Measurements from ENCODE around the gene MYO10.

Gene MYO10

DNA sequence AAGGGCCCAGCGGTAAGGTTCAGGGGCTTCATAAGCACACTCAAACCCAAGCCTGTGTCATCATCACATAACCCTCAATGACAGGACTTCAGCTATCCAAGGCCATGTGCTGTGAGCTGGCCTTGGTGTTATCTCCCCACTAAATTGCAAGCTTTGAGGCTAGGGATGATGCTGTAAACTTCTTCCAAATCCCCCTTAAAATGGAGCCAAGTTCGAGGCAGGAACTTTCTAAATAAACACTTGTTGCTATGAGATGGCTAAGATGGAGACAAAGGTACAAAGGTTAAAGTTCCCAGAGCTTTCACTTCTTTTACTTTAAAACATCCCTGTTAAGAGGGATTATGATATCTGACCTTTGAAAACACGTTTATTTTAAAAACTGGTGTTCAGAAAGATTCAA, 123.6 kb downstream of the MYO10 start:
- no peak for DNase-seq (ENCODE audit: low spot score)

DNA sequence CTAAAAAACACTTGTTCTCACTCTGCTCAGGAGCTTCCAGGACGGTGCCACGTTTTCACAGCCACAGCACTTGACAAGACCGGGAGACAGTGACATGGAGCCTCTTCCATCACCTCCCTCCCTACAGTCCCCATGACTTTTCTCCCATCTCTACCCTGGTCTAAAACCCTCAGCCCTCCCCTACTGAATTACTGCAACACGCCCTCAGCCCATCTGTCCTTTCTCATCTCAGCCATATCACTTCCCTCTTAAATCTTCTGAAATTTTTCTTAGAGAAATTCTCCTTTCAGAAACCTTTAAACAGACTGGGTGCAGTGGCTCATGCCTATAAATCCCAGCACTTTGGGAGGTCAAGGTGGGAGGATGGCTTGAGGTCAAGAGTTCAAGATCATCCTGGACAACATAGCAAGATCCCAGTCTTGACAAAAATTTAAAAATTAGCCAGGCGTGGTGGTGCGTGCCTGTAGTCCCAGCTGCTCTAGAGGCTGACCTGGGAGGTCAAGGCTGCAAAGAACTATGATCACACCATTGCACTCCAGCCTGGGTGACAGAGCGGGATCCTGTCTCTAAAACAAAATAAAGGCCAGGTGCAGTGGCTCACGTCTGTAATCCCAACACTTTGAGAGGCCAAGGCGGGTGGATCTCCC, 125.8 kb downstream of the MYO10 start:
- DNase-seq (ENCODE audit: low spot score) = no peak

DNA sequence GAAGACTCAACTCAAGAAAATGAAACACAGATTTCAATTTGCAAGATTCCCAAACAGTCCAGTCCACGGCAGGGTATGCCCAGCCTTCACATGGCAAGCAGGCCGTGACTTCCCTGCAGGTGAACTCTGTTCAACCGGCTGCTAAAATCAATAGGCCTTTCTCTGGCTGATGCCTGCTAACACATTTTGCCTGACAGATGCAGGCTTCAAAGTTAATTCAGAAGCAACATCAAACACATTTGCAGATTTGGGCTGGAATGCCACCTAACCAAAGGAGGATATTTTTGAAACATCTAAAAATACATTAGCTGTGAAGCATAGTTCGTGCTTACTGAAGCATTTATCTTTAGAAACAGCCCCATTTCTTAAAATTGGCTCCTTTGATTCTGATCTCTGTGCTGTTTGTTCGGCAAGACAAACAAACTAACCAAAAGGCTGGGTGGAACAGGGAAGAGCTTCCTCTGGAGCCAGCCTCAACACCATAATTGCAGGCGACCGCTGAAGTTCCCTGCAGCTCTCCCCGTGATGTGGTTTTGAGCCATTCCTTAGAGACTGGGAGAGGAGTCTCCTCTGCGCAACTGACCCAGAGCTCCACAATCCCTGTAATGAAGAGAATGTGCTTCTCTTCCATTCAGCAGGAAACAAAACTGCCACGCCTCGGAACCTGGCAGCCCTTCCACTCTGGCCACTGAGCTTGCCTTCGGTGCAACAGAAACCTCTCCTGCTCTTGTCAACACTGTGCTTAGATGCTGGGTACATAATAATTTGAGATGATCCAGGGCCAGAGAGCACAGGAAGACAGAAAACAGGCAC, 126.5 kb downstream of the MYO10 start:
- peak; percentile 97 for DNase-seq (ENCODE audit: low spot score)

DNA sequence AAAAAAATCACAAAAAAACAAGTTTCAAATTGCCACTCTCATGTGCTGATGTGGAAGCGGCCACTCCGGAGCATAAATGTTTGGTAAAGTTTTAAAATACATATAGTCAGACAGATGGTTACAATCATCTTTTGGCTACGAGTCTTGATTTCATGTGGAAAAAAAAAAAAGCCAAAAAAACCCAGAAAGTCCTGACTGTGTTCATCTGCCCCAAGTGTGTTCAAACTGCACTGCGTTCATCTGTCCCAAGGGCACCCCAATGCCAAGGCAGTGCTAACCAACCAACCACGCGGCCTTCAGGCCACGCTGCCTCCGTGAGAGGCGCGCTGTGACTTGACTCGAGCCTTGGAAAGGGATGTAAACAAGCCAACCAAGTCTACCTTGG, 127.1 kb downstream of the MYO10 start:
- no peak for DNase-seq (ENCODE audit: low spot score)

DNA sequence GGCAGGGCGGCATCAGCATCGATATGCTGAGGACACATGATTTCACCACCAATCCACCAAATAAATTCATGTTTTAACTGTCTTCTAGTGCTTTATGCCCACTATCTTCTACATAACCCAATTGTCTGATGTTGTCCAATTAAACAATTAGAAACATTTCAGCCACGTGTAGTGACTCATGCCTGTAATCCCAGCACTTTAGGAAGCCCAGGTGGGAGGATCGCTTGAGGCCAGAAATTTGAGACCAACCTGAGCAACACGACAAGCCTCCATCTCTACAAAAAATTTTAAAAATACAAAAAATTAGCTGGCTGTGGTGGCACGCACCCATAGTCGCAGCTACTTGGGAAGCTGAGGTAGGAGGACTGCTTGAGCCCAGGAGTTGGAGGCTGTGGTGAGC, 128.1 kb downstream of the MYO10 start:
- peak; percentile 39 for DNase-seq (ENCODE audit: low spot score)

DNA sequence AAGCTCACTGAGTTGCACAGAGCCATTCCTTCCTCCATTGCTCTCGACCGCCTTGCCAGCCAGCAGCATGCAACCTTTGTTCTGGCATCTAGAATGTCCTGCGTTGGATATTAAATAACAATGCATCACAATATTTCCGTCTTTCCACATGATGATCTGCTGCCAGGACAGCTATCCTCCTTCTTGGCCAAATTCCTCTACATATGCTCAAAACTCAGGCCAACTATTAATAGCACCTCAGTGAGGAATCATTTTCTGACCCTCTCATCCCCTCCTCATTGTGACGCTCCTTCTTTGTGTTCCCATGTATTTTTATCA, 128.6 kb downstream of the MYO10 start:
- no peak for DNase-seq (ENCODE audit: low spot score)

DNA sequence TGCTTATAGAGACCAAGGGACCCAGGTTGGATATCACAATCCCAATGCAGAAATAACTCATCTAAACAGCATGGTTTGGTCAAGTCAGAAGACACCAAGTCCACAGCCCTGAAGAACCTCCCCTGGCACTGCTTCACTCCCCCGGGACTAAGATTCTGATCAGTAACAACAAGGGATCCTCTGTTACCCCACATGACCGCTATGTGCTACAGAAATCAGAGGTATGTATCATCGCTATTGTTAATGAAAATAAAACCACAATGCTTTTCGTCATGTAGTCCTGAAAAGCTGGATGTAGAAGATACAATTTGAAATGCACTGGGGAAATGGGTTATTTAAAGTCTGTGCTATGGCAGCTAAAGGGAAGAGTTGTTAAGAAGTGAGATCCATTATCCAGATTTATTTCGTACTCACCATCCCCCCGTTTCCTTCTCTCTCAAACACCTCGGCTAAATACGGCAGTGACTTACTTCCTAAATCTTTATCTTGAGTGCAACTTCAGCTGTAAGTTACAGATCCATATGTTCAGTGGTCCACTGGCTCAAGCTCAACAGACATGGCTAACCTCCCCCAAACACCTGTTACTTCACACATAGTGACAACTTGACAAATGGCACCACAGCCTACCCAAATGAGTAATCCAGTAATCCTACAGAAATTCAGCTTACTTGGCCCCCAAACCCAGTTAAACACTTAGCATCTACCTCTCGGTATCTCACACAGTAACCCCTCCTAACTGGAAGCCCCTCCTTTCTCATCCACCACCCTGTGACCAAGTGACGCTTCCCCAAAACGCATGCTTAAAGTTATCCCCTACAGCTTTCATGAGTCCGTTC, 129.2 kb downstream of the MYO10 start:
- no peak for DNase-seq (ENCODE audit: low spot score)

DNA sequence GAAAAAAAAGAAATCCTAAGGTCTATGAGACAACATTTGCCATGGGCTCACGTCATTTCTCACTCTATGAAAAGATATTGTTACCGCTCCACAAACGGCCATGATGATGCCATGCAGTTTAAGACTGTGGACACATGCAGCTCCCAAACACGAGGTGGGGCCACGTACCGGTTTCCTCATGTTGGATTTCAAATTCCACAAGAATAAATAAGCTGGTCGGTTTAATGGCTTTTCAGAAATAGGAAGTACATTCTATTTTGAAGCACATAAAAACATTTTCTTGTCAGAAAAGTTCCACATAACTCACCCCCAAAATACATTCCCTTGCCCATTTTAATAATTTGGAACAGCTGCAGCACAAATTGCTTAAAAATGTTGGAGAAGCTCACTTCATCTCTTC, 130.6 kb downstream of the MYO10 start:
- no peak for DNase-seq (ENCODE audit: low spot score)

DNA sequence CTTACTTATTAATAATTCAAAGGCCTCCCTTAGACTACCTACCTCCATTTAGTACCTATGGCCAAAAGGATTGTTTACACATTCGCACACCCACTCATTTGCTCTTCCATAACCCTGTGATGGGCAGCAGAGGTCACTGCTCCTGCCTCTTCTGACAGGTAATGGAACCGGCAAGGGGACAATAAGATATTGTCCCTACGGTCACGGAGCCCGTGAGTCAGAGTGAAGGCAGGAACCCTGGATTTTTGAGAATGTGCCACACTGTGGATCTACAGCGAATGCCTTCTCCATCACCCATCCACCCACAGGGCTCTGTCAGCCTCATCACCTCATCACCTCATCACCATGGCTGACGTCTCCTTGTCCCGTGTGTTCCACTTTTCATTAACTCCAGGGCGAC, 132.3 kb downstream of the MYO10 start:
- DNase-seq (ENCODE audit: low spot score) = peak; percentile 86

DNA sequence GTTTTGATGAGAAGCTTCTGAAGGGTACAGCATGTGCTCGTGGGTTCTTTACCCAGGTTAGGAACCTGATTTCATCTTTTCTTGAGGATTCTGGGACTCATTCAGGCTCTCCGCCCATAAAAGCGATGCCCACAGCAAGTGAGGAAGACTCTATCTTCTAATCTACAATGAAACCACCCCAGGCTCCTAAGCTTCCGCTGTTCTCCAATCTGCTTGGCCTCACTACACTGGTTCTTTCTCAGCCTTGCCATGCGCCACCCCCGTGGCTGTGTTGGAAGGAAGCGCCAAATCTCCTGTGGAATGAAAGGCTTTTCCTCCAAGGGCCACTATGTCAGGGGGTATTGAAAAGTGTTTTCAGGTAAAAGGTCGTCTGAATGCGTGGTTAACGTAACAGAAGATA, 135.6 kb downstream of the MYO10 start:
- DNase-seq (ENCODE audit: low spot score) = no peak

DNA sequence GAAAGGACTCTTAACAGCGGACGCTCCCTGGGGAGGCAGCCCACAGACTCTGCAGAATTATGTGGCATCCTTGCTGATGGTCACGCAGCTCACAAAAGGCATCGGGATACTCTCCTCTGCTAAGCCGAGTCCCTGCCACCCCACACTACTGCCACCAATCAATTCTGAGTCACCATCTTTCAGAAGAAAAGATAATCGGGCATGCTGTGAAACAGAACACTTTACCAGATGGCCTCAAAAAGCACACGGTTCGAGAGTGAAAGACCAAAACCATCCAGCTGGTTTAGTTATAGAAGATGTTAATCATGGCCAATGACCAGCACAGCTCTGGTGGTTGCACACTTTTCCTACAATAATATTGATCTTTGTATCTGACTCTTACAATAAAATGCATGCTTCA, 136.3 kb downstream of the MYO10 start:
- no peak for DNase-seq (ENCODE audit: low spot score)

DNA sequence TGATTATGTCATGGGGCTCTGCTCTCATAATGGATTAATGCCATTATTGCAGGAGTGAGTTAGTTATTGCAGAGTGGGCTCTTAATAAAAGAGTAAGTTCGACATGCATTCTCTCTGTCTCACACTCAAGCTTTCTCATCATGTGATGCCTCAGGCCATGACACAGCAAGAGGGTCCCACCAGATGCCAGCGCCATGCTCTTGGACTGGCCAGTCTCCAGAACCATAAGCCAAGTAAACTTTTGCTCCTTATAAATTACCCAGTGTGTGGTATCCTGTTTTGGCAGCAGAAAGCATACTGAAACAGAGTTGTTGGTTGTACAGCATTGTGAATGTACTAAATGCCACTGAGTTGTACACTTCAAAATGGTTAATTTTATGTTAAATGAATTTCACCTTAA, 138.1 kb downstream of the MYO10 start:
- DNase-seq (ENCODE audit: low spot score) = no peak

DNA sequence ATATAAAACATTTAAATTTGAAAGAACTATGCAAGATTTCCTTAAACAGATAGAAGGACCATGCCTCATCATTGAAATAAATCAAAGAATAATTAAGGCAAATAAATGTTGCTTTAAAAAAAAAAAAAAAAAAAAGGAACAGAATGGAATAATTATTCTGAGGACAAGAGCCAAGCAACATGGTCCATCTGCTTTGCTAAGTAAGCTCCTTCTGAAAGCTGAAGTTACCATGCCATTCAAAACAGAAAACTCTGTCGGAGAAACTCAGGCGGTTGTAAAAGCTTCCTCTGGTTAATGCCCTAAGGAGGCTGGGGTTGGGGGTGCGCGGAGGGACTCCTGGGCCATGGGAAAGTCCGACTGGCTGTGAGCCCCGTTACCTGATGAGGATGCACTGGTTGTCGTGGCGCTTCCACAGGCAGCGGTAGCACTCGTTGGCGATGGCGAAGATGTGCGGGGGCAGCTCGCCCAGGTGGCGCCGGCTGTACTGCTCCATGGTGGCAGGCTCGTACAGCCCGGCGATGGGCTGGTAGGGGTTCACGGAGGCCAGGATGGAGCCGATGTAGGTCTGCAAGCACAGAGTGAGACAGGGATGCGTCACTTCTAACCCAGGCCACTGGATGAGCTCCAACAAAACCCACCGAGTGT, 141.7 kb downstream of the MYO10 start:
- DNase-seq (ENCODE audit: low spot score) = no peak

DNA sequence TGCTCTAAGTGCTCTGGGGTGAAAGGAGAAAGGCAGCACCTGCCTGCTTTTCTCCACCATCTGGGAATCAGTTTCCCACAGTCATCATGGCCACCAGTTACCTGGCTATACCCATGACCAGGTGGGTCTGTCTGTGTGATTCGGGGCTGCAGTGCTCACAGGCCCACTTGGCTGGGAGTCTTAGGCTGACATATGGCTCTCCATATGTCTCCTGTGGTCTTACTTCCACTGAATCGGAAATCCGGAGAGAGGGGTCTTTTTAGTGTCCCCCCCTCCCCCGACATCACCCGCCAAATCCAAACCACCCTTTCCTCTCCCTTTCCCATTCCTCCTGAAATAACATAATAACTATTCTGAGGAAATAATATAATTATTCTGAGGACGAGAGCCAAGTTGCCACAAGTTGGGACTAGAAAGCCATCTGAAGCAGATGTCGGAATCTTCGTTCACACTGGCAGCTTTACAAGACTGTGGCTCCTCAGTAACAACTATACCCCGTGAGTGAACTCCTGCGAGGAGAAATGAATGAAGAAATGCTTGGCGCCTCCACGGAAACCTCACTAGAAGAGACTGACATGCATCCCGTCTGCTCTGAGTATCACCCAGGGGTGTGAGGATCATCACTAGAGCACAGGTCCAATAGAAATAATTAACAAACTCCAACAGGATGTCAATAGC, 143.4 kb downstream of the MYO10 start:
- no peak for DNase-seq (ENCODE audit: low spot score)

DNA sequence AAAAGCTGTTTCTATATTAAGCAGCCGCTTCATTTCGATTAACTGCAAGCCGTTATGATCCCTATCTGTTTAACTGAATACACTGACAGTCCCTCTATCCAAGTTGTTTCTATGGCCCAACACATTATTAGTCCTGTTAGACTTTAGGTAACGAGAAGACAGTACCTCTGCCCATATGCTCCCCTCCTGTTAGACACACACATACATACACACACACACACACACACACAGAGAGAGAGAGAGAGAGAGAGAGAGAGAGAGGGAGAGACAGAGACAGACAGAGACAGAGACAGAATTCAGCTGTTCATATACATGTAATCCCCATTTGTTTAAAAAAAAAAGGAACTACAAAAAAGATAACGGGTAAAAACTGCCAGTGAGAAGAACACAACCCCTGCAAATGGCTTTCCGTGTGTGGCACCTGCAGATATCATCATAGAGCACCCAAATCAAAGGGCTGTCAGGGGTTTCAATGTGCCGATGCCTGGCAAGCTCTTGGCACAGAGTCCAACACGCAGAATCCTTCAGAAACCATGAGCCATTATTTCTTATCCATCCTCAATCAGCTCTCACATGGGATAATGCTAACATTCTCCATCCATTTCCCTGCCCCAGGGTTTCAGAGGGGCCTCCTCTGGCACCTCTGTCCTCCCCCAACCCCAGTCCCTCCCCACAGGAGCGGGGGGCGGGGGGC, 144.0 kb downstream of the MYO10 start:
- no peak for DNase-seq (ENCODE audit: low spot score)

DNA sequence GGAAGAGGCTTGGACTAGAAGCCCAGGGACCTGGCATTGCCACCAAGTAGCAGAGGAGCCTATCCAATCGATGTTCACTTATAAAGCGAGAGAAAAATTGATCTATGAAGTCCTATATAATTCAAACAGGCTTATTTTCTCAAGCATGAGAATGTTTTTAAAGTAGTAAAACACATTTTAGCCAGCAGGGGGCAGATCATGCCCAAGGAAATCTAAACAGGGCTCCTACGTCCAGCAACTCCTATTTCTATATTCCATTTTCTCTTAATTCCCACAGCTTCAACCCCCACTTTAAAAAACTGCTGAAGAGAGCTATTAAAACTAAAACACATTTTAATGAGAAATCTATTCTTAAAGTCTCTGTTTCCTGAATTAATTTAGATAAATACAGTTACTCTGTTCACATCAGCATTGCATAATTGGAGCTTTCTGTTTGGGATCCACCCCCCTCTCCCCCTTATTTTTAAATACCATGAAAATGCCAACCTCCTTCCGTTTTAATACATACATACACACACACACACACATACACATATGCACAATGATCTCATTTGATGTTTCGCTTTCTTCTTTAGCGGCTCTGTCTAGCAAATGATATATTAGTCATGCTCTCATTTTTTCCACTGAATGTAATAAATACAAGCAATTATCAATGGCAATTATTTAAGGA, 144.9 kb downstream of the MYO10 start:
- peak; percentile 78 for DNase-seq (ENCODE audit: low spot score)

DNA sequence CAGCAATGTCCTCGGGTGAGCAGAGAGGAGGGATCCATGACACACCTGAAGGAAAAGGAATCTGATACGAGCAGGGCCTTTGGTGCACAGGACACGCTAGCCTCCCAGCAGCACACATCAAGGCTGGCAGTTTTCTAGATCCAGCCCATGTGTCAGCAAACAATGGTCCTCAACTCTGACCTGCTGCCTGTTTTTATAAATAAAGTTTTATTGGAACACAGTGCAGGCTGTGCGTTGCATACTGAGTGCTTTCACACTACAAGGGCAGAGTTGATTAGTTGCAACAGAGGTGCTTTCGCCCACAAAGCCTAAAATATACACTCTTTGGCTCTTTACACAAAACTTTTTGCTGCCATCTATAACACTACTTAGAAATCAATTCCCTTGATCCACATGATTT, 147.1 kb downstream of the MYO10 start:
- no peak for DNase-seq (ENCODE audit: low spot score)

DNA sequence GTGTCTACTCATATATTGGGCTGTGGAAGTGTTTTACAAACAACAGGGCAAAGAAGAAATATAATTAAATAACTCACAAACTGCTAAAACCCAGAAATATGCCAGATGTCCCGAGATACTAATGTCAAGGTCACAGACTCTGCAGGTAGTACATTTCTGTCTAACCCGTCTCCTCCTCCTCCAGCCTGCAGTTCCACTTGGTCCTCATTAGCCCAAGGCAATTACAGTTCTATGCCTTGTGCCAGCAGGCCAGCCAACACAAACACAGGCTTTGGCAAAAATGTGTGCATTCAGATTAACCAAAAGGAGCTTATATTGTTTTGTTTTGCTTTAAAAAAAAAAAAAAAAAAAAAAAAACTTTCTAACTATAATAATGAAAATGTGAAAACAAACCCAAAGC, 148.8 kb downstream of the MYO10 start:
- no peak for DNase-seq (ENCODE audit: low spot score)

DNA sequence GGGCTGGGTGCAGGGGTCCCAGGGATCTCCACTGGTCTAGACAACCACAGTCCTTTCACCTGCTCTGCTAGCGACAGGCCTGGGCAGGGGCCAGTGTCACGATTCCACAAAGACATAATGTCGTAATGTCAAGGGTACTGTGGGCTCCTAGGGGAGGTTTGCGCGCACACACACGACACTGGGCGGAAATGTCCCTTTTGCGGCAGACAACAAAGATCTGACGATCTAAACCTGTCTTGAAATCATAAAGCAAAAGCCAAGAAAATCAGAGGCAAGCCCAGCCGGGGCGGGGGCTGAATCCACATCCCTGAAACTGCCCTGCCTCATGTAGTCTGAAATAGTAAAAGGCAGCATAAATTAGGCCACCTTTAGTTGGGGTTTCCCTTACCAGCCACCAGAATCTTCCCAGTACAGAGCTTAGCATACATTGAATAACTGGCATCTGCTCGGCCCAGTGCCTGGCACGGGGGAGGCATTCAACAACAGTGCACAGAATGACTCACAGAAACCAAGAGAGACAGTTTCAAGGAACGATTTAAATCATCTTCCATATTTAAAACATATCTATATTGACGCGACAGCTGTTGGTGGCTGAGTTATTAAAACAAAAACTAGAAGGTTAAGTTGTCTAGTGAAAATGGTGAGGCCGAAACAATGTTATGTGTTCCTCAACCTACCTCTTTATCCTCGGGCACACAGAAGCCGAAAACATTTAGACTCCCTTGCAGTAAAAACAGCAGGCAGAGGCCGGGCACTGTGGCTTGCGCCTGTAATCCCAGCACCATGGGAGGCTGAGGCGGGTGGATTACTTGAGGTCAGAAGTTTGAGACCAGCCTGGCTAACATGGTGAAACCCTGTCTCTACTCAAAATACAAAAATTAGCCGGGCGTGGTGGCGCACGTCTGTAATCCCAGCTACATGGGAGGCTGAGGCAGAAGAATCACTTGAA, 151.0 kb downstream of the MYO10 start:
- no peak for DNase-seq (ENCODE audit: low spot score)

DNA sequence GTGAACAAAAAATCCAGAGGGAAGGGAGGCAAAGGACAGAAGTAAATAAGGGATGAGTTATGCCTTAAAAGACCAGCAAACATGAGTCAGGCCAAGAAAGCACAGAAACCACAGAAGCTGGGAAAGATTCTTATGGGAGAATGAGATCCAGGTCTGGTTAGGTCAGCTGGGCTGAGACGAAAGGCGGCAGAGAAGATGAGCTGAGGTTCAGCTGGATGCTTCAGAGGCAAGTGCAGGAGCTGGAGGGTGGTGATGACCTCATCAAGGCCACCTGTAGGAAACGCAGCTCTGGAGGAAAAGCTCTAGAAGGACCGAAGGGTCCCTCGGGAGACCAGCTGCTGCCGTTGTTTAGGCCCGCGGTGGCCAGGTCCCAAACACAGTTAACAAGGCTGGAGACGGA, 152.0 kb downstream of the MYO10 start:
- DNase-seq (ENCODE audit: low spot score) = no peak

Data from SW480 (cell line).